ENCODE data around the gene BZW2.
"Not testable (repeated sequence)": the region's sequence is repeated elsewhere in the genome, so short reads cannot be mapped to it uniquely, and the experiment has no call there.

The BZW2 gene

DNA sequence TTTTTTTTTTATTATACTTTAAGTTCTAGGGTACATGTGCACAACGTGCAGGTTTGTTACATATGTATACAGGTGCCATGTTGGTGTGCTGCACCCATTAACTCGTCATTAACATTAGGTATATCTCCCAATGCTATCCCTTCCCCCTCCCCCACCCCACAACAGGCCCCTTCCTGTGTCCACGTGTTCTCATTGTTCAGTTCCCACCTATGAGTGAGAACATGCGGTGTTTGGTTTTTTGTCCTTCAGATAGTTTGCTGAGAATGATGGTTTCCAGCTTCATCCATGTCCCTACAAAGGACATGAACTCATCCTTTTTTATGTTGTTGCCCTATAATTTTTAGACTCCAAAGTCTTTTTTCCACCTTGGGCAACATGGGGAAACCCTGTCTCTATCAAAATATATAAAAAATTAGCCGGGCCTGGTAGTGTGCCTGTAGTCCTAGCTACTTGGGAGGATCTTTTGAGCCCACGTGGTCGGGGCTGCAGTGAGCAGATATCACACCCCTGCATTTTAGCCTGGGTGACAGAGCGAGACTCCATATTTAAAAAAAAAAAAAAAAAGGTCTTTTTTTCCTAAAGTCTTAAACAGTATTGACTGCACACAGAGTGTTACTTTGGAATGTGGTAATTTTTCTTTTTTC lies 14.0 kb downstream of the BZW2 start:
- not testable (repeated sequence) for H3K9me3 ChIP-seq (ENCODE audit: control insufficient read depth in 1 of 2, low read length in 2 of 2); H3K4me3 ChIP-seq (ENCODE audit: low read depth in 1 of 2, low read length in 2 of 2)

GRCh38 chr7:16660702-16661464 lies 14.9 kb downstream of the BZW2 start:
- H3K9me3 ChIP-seq (ENCODE audit: control insufficient read depth in 1 of 2, low read length in 2 of 2): no peaks in the 10 kb centered on the region
- H3K27ac ChIP-seq (ENCODE audit: low read length): no peak overlapping the region
- no peak overlapping the region for H3K4me3 ChIP-seq (ENCODE audit: low read depth in 1 of 2, low read length in 2 of 2)
- peaks cover 0 to 16% of the 10 kb centered on the region in 2 donors for H3K4me1 ChIP-seq (ENCODE audit: control insufficient read depth in 1 of 2, insufficient read depth in 2 of 2, low read length in 2 of 2)
- H3K27me3 ChIP-seq (ENCODE audit: low read depth, low read length): no peaks in the 10 kb centered on the region
- H3K36me3 ChIP-seq (ENCODE audit: control insufficient read depth in 1 of 2, insufficient read depth in 2 of 2, low read length in 2 of 2): no peaks in the 10 kb centered on the region

More for the DNA sequence above, 14.0 kb downstream of the BZW2 start:
- not testable (repeated sequence) for H3K27me3 ChIP-seq (ENCODE audit: low read depth, low read length); H3K36me3 ChIP-seq (ENCODE audit: control insufficient read depth in 1 of 2, insufficient read depth in 2 of 2, low read length in 2 of 2); H3K27ac ChIP-seq (ENCODE audit: low read length)
- peaks cover 0 to 16% of the 10 kb centered on the region in 2 donors for H3K4me1 ChIP-seq (ENCODE audit: control insufficient read depth in 1 of 2, insufficient read depth in 2 of 2, low read length in 2 of 2)

- Histone ChIP-seq H3K36me3 (ENCODE audit: control insufficient read depth in 1 of 2, insufficient read depth in 2 of 2, low read length in 2 of 2) (no peaks in the 10 kb centered on the region), H3K4me3 (ENCODE audit: low read depth in 1 of 2, low read length in 2 of 2) (no peak overlapping the region), H3K9me3 (ENCODE audit: control insufficient read depth in 1 of 2, low read length in 2 of 2) (no peaks in the 10 kb centered on the region), H3K27me3 (ENCODE audit: low read depth, low read length) (no peaks in the 10 kb centered on the region), H3K27ac (ENCODE audit: low read length) (no peak overlapping the region), H3K4me1 (ENCODE audit: control insufficient read depth in 1 of 2, insufficient read depth in 2 of 2, low read length in 2 of 2) (peaks cover 0 to 16% of the 10 kb centered on the region in 2 donors)
These were observed 15.9 kb downstream of the BZW2 start for GRCh38 chr7:16661924-16662323.

GRCh38 chr7:16667355-16667754 lies 21.4 kb downstream of the BZW2 start:
- Histone ChIP-seq H3K9me3 (ENCODE audit: control insufficient read depth in 1 of 2, low read length in 2 of 2) (no peaks in the 10 kb centered on the region), H3K27ac (ENCODE audit: low read length) (no peak overlapping the region)

DNA sequence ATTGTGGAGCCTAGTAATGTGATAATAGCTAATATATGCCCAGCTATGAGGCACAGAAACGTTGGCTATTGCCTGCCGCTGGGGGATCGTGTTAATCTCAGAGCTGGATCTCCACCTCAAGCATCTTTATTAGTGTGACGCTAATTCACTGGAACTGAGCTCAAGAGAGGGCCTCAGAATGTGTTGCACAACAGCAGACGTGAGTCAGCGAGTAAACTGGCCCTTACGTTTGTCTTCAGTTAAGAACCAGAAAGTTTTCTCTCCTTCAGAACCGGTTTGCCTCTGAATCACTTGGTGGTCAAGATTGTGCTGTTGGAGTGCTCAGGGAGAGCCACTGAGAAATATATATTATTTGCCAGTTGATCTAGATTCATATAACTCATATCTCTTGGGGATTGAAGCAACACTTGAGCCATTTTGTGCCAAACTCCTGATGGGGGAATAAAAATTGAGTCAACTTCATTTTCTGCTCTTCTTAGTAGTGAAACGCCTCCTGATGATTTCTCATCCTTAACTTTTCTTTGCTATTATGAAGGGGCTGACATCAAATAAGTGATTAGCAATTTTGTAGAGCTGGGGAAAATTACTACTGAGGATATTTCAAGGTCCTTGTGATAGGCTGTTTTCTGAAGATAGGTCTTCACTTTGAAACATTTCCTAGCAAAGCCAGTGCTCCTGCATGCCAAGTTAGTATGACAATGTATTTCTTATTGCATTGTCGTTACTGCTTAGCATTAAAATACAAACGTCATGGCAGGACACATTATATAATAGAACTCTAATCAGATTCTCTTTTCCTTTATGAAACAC lies 22.3 kb downstream of the BZW2 start:
- no peaks in the 10 kb centered on the region for H3K27me3 ChIP-seq (ENCODE audit: low read depth, low read length)
- H3K27ac ChIP-seq (ENCODE audit: low read length): no peak overlapping the region
- H3K4me1 ChIP-seq (ENCODE audit: control insufficient read depth in 1 of 2, insufficient read depth in 2 of 2, low read length in 2 of 2): no peaks in the 10 kb centered on the region
- no peaks in the 10 kb centered on the region for H3K9me3 ChIP-seq (ENCODE audit: control insufficient read depth in 1 of 2, low read length in 2 of 2)
- H3K4me3 ChIP-seq (ENCODE audit: low read depth in 1 of 2, low read length in 2 of 2): no peak overlapping the region
- H3K36me3 ChIP-seq (ENCODE audit: control insufficient read depth in 1 of 2, insufficient read depth in 2 of 2, low read length in 2 of 2): peaks cover 0 to 5% of the 10 kb centered on the region in 2 donors

More at GRCh38 chr7:16667355-16667754, 21.4 kb downstream of the BZW2 start:
- Histone ChIP-seq H3K36me3 (ENCODE audit: control insufficient read depth in 1 of 2, insufficient read depth in 2 of 2, low read length in 2 of 2) (peaks cover 0 to 5% of the 10 kb centered on the region in 2 donors), H3K27me3 (ENCODE audit: low read depth, low read length) (no peaks in the 10 kb centered on the region), H3K4me3 (ENCODE audit: low read depth in 1 of 2, low read length in 2 of 2) (no peak overlapping the region), H3K4me1 (ENCODE audit: control insufficient read depth in 1 of 2, insufficient read depth in 2 of 2, low read length in 2 of 2) (peaks cover 0 to 4% of the 10 kb centered on the region in 2 donors)

DNA sequence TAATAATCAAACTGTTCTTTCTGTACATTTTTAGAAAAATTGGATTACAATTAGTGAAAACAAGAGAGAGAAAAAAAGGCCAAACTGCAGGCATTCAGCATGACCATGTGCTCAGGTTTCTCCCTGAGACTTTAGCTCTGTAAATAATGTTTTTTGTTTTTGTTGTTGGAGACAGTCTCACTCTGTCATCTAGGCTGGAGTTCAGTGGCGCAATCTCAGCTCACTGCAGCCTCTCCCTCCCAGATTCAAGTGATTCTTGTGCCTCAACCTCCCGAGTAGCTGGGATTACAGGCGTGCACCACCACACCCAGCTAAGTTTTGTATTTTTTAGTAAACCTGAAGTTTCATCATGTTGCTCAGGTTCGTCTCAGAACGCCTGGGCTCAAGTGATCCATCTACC lies 23.0 kb downstream of the BZW2 start:
- no peaks in the 10 kb centered on the region for H3K9me3 ChIP-seq (ENCODE audit: control insufficient read depth in 1 of 2, low read length in 2 of 2)
- peaks cover 0 to 5% of the 10 kb centered on the region in 2 donors for H3K36me3 ChIP-seq (ENCODE audit: control insufficient read depth in 1 of 2, insufficient read depth in 2 of 2, low read length in 2 of 2)
- no peak overlapping the region for H3K27ac ChIP-seq (ENCODE audit: low read length)
- no peaks in the 10 kb centered on the region for H3K4me1 ChIP-seq (ENCODE audit: control insufficient read depth in 1 of 2, insufficient read depth in 2 of 2, low read length in 2 of 2)
- no peak overlapping the region for H3K4me3 ChIP-seq (ENCODE audit: low read depth in 1 of 2, low read length in 2 of 2)
- no peaks in the 10 kb centered on the region for H3K27me3 ChIP-seq (ENCODE audit: low read depth, low read length)

DNA sequence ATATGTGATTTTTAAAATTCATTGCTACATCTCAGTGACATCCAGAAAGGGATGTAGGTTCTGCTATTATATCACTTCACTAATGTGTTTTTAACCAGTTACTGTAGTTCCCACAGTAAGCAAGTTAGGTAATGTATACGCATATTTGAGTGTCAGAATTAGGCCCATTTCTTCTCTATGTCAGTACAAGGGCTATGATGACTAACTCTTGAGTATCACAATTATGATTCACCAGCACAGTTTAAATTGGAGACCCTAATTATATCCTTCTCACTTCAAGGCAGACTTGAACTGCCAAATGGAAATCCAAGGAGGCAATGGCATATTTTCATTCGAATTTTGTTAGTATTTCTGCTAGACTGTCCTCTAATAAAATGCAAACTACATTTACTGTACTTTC lies 23.6 kb downstream of the BZW2 start:
- Histone ChIP-seq H3K36me3 (ENCODE audit: control insufficient read depth in 1 of 2, insufficient read depth in 2 of 2, low read length in 2 of 2) (peaks cover 0 to 5% of the 10 kb centered on the region in 2 donors), H3K4me3 (ENCODE audit: low read depth in 1 of 2, low read length in 2 of 2) (no peak overlapping the region), H3K9me3 (ENCODE audit: control insufficient read depth in 1 of 2, low read length in 2 of 2) (no peaks in the 10 kb centered on the region), H3K27me3 (ENCODE audit: low read depth, low read length) (no peaks in the 10 kb centered on the region), H3K4me1 (ENCODE audit: control insufficient read depth in 1 of 2, insufficient read depth in 2 of 2, low read length in 2 of 2) (no peaks in the 10 kb centered on the region), H3K27ac (ENCODE audit: low read length) (no peak overlapping the region)

- Histone ChIP-seq H3K4me3 (ENCODE audit: low read depth in 1 of 2, low read length in 2 of 2) (no peak overlapping the region), H3K36me3 (ENCODE audit: control insufficient read depth in 1 of 2, insufficient read depth in 2 of 2, low read length in 2 of 2) (peaks cover 0 to 5% of the 10 kb centered on the region in 2 donors), H3K27me3 (ENCODE audit: low read depth, low read length) (no peaks in the 10 kb centered on the region), H3K9me3 (ENCODE audit: control insufficient read depth in 1 of 2, low read length in 2 of 2) (no peaks in the 10 kb centered on the region), H3K27ac (ENCODE audit: low read length) (no peak overlapping the region), H3K4me1 (ENCODE audit: control insufficient read depth in 1 of 2, insufficient read depth in 2 of 2, low read length in 2 of 2) (no peaks in the 10 kb centered on the region)
These were observed 24.0 kb downstream of the BZW2 start for GRCh38 chr7:16670021-16670420.

DNA sequence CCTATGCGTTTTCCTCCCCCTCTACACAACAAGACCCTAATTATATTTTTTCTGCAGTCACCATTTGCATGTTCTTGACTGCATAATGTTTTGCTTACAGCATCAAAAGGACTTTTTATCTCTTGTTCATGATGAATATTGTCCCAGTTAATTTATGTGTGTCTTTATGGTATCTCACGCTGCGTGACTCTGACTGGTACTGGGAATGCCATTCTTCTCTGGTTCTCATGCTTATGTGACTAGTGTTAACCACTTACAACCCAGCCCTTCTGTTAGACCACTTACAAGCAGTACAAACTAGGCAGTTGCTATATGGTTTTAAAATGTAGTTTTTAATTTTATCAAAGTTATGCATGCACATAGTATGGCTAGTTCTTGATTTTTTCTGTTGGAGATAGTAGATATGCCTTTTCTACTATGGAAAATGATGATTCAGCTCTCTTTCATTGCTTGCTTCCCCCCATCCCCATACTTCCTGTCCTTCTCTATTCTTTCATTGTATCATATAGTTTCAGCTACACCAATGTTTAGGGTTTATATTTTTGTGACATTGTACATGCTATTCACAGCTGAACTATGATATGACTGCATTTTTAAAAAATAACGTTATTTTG lies 24.9 kb downstream of the BZW2 start:
- Histone ChIP-seq H3K4me3 (ENCODE audit: low read depth in 1 of 2, low read length in 2 of 2) (no peak overlapping the region), H3K36me3 (ENCODE audit: control insufficient read depth in 1 of 2, insufficient read depth in 2 of 2, low read length in 2 of 2) (peaks cover 6 to 12% of the 10 kb centered on the region in 2 donors), H3K27ac (ENCODE audit: low read length) (no peak overlapping the region), H3K9me3 (ENCODE audit: control insufficient read depth in 1 of 2, low read length in 2 of 2) (no peaks in the 10 kb centered on the region), H3K27me3 (ENCODE audit: low read depth, low read length) (no peaks in the 10 kb centered on the region), H3K4me1 (ENCODE audit: control insufficient read depth in 1 of 2, insufficient read depth in 2 of 2, low read length in 2 of 2) (no peaks in the 10 kb centered on the region)

DNA sequence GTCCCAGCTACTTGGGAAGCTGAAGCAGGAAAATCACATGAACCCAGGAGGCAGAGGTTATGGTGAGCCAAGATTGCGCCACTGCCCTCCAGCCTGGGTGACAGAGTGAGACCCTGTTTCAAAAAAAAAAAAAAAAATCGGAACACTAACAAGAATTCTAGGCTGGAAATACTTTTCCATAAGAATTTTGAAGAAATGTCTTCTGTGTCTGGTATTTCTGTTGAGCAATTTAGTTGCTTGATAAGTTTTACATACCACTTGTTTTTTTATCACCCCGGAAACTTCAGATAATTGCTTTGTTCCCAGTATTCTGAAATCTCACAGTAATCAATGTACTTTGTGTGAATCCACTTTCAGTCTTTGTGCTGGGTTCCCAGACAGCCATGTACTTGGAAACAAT lies 25.8 kb downstream of the BZW2 start:
- Histone ChIP-seq H3K9me3 (ENCODE audit: control insufficient read depth in 1 of 2, low read length in 2 of 2) (no peaks in the 10 kb centered on the region), H3K27me3 (ENCODE audit: low read depth, low read length) (no peaks in the 10 kb centered on the region)

GRCh38 chr7:16675277-16675676 lies 29.3 kb downstream of the BZW2 start:
- H3K4me1 ChIP-seq (ENCODE audit: control insufficient read depth in 1 of 2, insufficient read depth in 2 of 2, low read length in 2 of 2): no peaks in the 10 kb centered on the region
- H3K27ac ChIP-seq (ENCODE audit: low read length): no peak overlapping the region
- H3K36me3 ChIP-seq (ENCODE audit: control insufficient read depth in 1 of 2, insufficient read depth in 2 of 2, low read length in 2 of 2): peaks cover 6 to 12% of the 10 kb centered on the region in 2 donors
- H3K4me3 ChIP-seq (ENCODE audit: low read depth in 1 of 2, low read length in 2 of 2): no peak overlapping the region
- H3K27me3 ChIP-seq (ENCODE audit: low read depth, low read length): no peaks in the 10 kb centered on the region
- no peaks in the 10 kb centered on the region for H3K9me3 ChIP-seq (ENCODE audit: control insufficient read depth in 1 of 2, low read length in 2 of 2)

More for the DNA sequence above, 25.8 kb downstream of the BZW2 start:
- no peaks in the 10 kb centered on the region for H3K4me1 ChIP-seq (ENCODE audit: control insufficient read depth in 1 of 2, insufficient read depth in 2 of 2, low read length in 2 of 2)
- peaks cover 6 to 15% of the 10 kb centered on the region in 2 donors for H3K36me3 ChIP-seq (ENCODE audit: control insufficient read depth in 1 of 2, insufficient read depth in 2 of 2, low read length in 2 of 2)
- no peak overlapping the region for H3K27ac ChIP-seq (ENCODE audit: low read length)
- no peak overlapping the region for H3K4me3 ChIP-seq (ENCODE audit: low read depth in 1 of 2, low read length in 2 of 2)
